B cell (primary cell): ENCODE results near the gene ADORA2A.

ENCODE experiments used
- CTCF ChIP-seq: fragments of 200-600 bp; IDR thresholded peaks from one replicate; pipeline ENCODE4 v1.8.0; 2022; ENCODE audit warnings: antibody characterized with exemption, mild to moderate bottlenecking
- EZH2 ChIP-seq: IDR thresholded peaks from 2 replicates; pipeline ENCODE4 v1.6.1; 2012; ENCODE audit warnings: borderline replicate concordance, low read depth, mild to moderate bottlenecking, moderate library complexity, low read length; ENCODE audit not compliant: insufficient read depth, poor library complexity, severe bottlenecking

GRCh38 chr22:24440270-24440717, 12.9 kb downstream of the ADORA2A start:
- TF ChIP-seq CTCF (no peak), EZH2 (no peak)
